Fibroblast of upper back skin (primary cell): ENCODE measurements around the gene PLXNA3.

Experiments used
- DNase-seq: peaks from one replicate; pipeline ENCODE4 v3.0.0-alpha.2; 2013

The PLXNA3 gene

GRCh38 chrX:154436374-154436982 lies 21.6 kb upstream of the PLXNA3 start:
- no peak for DNase-seq

GRCh38 chrX:154436983-154437752 lies 20.9 kb upstream of the PLXNA3 start, which contains the start of gene GDI1:
TSS of gene GDI1 (plus strand) at chrX:154437154. CDS start at chrX:154437255, 101 bp downstream.
- peak; percentile 51 for DNase-seq

- DNase-seq, result no peak
These were observed 19.8 kb upstream of the PLXNA3 start for GRCh38 chrX:154437971-154438893.

- no peak for DNase-seq
These were observed 18.2 kb upstream of the PLXNA3 start for GRCh38 chrX:154439841-154440240.

GRCh38 chrX:154440623-154441357 lies 17.3 kb upstream of the PLXNA3 start:
- no peak for DNase-seq

GRCh38 chrX:154441564-154441963 lies 16.5 kb upstream of the PLXNA3 start:
- DNase-seq, result no peak

- DNase-seq, result no peak
These were observed 15.9 kb upstream of the PLXNA3 start for GRCh38 chrX:154441984-154442707.

- DNase-seq, result no peak
These were observed 14.6 kb upstream of the PLXNA3 start for GRCh38 chrX:154443479-154443910.

GRCh38 chrX:154443992-154444754 lies 13.9 kb upstream of the PLXNA3 start, which contains the start of gene FAM50A:
TSS of gene FAM50A (plus strand) at chrX:154444141. CDS start at chrX:154444236, 95 bp downstream.
- peak; percentile 55 for DNase-seq

- DNase-seq, result no peak
These were observed 13.3 kb upstream of the PLXNA3 start for GRCh38 chrX:154444755-154445246.

- DNase-seq, result no peak
These were observed 12.3 kb upstream of the PLXNA3 start for GRCh38 chrX:154445776-154446175.

- no peak for DNase-seq
These were observed 11.7 kb upstream of the PLXNA3 start for GRCh38 chrX:154446430-154446829.

- no peak for DNase-seq
These were observed 9.6 kb upstream of the PLXNA3 start for GRCh38 chrX:154448484-154448883.

GRCh38 chrX:154449618-154450017 lies 8.5 kb upstream of the PLXNA3 start:
- no peak for DNase-seq

GRCh38 chrX:154450312-154450711 lies 7.8 kb upstream of the PLXNA3 start:
- no peak for DNase-seq

GRCh38 chrX:154452823-154453222 lies 5.3 kb upstream of the PLXNA3 start:
- no peak for DNase-seq

GRCh38 chrX:154457491-154458115 lies 478 bp upstream of the PLXNA3 start:
- DNase-seq, result no peak

- no peak for DNase-seq
These were observed 1.1 kb downstream of the PLXNA3 start for GRCh38 chrX:154458954-154459778.

- DNase-seq, result no peak
These were observed 1.8 kb downstream of the PLXNA3 start for GRCh38 chrX:154459832-154460231.
